GM23338 (cell line): Measurements from ENCODE around the gene ZPBP2. TPM values are rescaled to one million over a fixed set of nuclear protein-coding genes. Genes with fewer than 3 reads are reported as not detected.
A peak's percentile ranks its signal among the peaks of the same experiment; 100 is the strongest.

Source experiments
- ATAC-seq: fragments of 200-7000 bp; cut with Tn5 transposase; 3 replicates; pipeline ENCODE4 v1.9.1; 2020
- DNase-seq: peaks from one replicate; pipeline ENCODE4 v3.0.0-alpha.2; 2015; ENCODE audit warnings: low spot score
- H2AFZ ChIP-seq: fragments of 200-600 bp; sonication (generic); 2 replicates; pipeline ENCODE4 v1.8.0; 2016; ENCODE audit warnings: antibody characterized with exemption, mild to moderate bottlenecking, moderate library complexity
- H3F3A ChIP-seq: fragments of 200-600 bp; sonication (generic); replicated peaks from 2 replicates; pipeline ENCODE4 v1.8.0; 2017; ENCODE audit warnings: antibody characterized with exemption, mixed run types, low read depth
- H3K27ac ChIP-seq: fragments of 200-600 bp; sonication (generic); 2 replicates; pipeline ENCODE4 v1.6.1; 2016; ENCODE audit warnings: low read depth
- H3K27me3 ChIP-seq: fragments of 200-600 bp; sonication (generic); 2 replicates; pipeline ENCODE4 v1.8.0; 2016; ENCODE audit warnings: mild to moderate bottlenecking, mixed run types, moderate library complexity; ENCODE audit not compliant: insufficient read depth
- H3K36me3 ChIP-seq: fragments of 200-600 bp; sonication (generic); 2 replicates; pipeline ENCODE4 v1.8.0; 2016; ENCODE audit warnings: mild to moderate bottlenecking; ENCODE audit not compliant: insufficient read depth
- H3K4me1 ChIP-seq: fragments of 200-600 bp; sonication (generic); 2 replicates; pipeline ENCODE4 v1.8.0; 2016; ENCODE audit warnings: mild to moderate bottlenecking, moderate library complexity; ENCODE audit not compliant: insufficient read depth
- H3K4me2 ChIP-seq: fragments of 200-600 bp; sonication (generic); 2 replicates; pipeline ENCODE4 v1.7.1; 2017; ENCODE audit warnings: mixed run types
- H3K4me3 ChIP-seq: fragments of 200-600 bp; sonication (generic); 2 replicates; pipeline ENCODE4 v1.6.1; 2016; ENCODE audit warnings: mixed run types
- H3K79me2 ChIP-seq: fragments of 200-600 bp; sonication (generic); replicated peaks from 2 replicates; pipeline ENCODE4 v1.8.0; 2017; ENCODE audit warnings: mild to moderate bottlenecking; ENCODE audit not compliant: insufficient read depth
- H3K9me2 ChIP-seq: fragments of 200-600 bp; sonication (generic); 2 replicates; pipeline ENCODE4 v1.8.0; 2017; ENCODE audit not compliant: insufficient read depth
- H4K20me1 ChIP-seq: fragments of 200-600 bp; sonication (generic); replicated peaks from 2 replicates; pipeline ENCODE4 v1.8.0; 2017; ENCODE audit warnings: mild to moderate bottlenecking; ENCODE audit not compliant: insufficient read depth
- H3K27ac Mint-ChIP-seq: 2 replicates; pipeline ENCODE4 v1.8.0; 2020; ENCODE audit warnings: inconsistent platforms, mild to moderate bottlenecking, moderate library complexity, mixed read lengths
- H3K27me3 Mint-ChIP-seq: 3 replicates; pipeline ENCODE4 v1.8.0; 2022; ENCODE audit warnings: low read depth, mild to moderate bottlenecking, moderate library complexity, mixed read lengths, inconsistent platforms; ENCODE audit not compliant: insufficient read depth, poor library complexity
- H3K36me3 Mint-ChIP-seq: 3 replicates; pipeline ENCODE4 v1.8.0; 2021; ENCODE audit warnings: low read depth, mild to moderate bottlenecking, inconsistent platforms, moderate library complexity, mixed read lengths
- H3K4me1 Mint-ChIP-seq: 3 replicates; pipeline ENCODE4 v1.8.0; 2020; ENCODE audit warnings: mild to moderate bottlenecking, inconsistent platforms, mixed read lengths
- H3K4me3 Mint-ChIP-seq: 3 replicates; pipeline ENCODE4 v1.8.0; 2021; ENCODE audit warnings: moderate library complexity, mild to moderate bottlenecking, inconsistent platforms, mixed read lengths
- H3K9me3 Mint-ChIP-seq: 3 replicates; pipeline ENCODE4 v1.8.0; 2020; ENCODE audit warnings: moderate library complexity, mild to moderate bottlenecking, inconsistent platforms, mixed read lengths
- CREB1 ChIP-seq: fragments of 250-450 bp; sonication (Bioruptor Pico); IDR thresholded peaks from 2 replicates; pipeline ENCODE4 v1.5.0; 2020; ENCODE audit warnings: low read depth, mild to moderate bottlenecking, moderate library complexity
- CTCF ChIP-seq, 2 experiments: fragments of 200-600 bp in 1 of 2; sonication (generic) in 1 of 2; conservative IDR thresholded peaks; 2 replicates each; pipeline versions ENCODE4 v1.5.1 to v1.6.1; 2016 to 2017; ENCODE audit warnings: antibody characterized with exemption in 2 of 2, low read depth in 2 of 2, mild to moderate bottlenecking in 2 of 2, moderate library complexity in 1 of 2
- EZH2 ChIP-seq: fragments of 200-600 bp; sonication (generic); IDR thresholded peaks from one replicate; pipeline ENCODE4 v1.8.0; 2017; ENCODE audit warnings: antibody characterized with exemption, mild to moderate bottlenecking, low read depth; ENCODE audit not compliant: unreplicated experiment
- JUNB ChIP-seq: IDR thresholded peaks from one replicate; pipeline ENCODE4 v1.6.1; 2016; ENCODE audit warnings: antibody characterized with exemption; ENCODE audit not compliant: unreplicated experiment
- STAT1 ChIP-seq: IDR thresholded peaks from one replicate; pipeline ENCODE4 v1.6.1; 2016; ENCODE audit warnings: antibody characterized with exemption; ENCODE audit not compliant: unreplicated experiment
- polyA plus RNA-seq: library from polyadenylated mRNA; unstranded; fragments of >200 nt; fragmentation: Nextera tagmentation; extraction: Ambion mirVana; gene quantifications from 2 replicates; pipeline ENCODE4 v1.2.1, GENCODE V29; 2016
- total RNA-seq: library from RNA; depleted of rRNA; stranded (reverse); fragments of >200 nt; shearing (Covaris generic); gene quantifications from 2 replicates; pipeline ENCODE4 v1.2.3, GENCODE V29; 2014

Gene ZPBP2
- total and polyA plus RNA-seq, 2 experiments from 2014 or later: not detected

- TF ChIP-seq CTCF (conservative IDR thresholded peaks at IDR 0.05; ENCODE audit: low read depth in 2 of 2) (no peak), CREB1 (no peak), JUNB (no peak)
Observed at GRCh38 chr17:39863244-39863917, 4.6 kb upstream of the ZPBP2 start (continued).

- H3F3A ChIP-seq: 0 out of 2 replicates have a peak, but pooled peaks cover 4% of the 10 kb centered on the region
- ATAC-seq (peak; percentile 99), DNase-seq (peak; percentile 91)
- no peaks in the 10 kb centered on the region for H3K79me2 ChIP-seq
- Mint-ChIP-seq H3K9me3 (no peaks in the 10 kb centered on the region; the same call in 2 of the 3 replicates), H3K4me1 (peaks cover 8% of the 10 kb centered on the region), H3K27ac (no peak within 1 kb of the TSS), H3K36me3 (no peaks in the 10 kb centered on the region; the same call in 2 of the 3 replicates), H3K4me3 (peak within 1 kb of the TSS; percentile 55), H3K27me3 (peaks cover 24% of the 10 kb centered on the region)
- TF ChIP-seq CTCF (conservative IDR thresholded peaks at IDR 0.05; ENCODE audit: low read depth in 2 of 2) (peak; percentile 16 to 65; a peak in 3 of 4 replicates), STAT1 (no peak), EZH2 (peak; percentile 52), CREB1 (peak; percentile 66)
- H3K4me1 ChIP-seq: 0 out of 2 replicates have a peak, but pooled peaks cover 6% of the 10 kb centered on the region
- peak within 1 kb of the TSS; percentile 82 for H2AFZ ChIP-seq
- H4K20me1 ChIP-seq: no peaks in the 10 kb centered on the region
- H3K4me3 ChIP-seq: peak within 1 kb of the TSS; percentile 39
- H3K4me2 ChIP-seq: peak within 1 kb of the TSS; percentile 62
- H3K9me2 ChIP-seq: peaks cover 5% of the 10 kb centered on the region
- no peaks in the 10 kb centered on the region for H3K36me3 ChIP-seq
- peaks cover 83% of the 10 kb centered on the region for H3K27me3 ChIP-seq
- no peak within 1 kb of the TSS for H3K27ac ChIP-seq
Observed at GRCh38 chr17:39863918-39864746, 3.9 kb upstream of the ZPBP2 start, which contains the start of gene IKZF3. Gene IKZF3 (minus strand): TSS chr17:39864312. CDS start chr17:39864126, 186 bp downstream.
